CD4-positive, alpha-beta T cell treated with Interleukin-15 for 1 hour (primary cell): ENCODE results near the gene OVAAL.
"Not testable (repeated sequence)": the region's sequence is repeated elsewhere in the genome, so short reads cannot be mapped to it uniquely, and the experiment has no call there.

Experiments
- DNase-seq: peaks from one replicate; pipeline ENCODE4 v3.0.0-alpha.2; 2020

Gene OVAAL

DNA sequence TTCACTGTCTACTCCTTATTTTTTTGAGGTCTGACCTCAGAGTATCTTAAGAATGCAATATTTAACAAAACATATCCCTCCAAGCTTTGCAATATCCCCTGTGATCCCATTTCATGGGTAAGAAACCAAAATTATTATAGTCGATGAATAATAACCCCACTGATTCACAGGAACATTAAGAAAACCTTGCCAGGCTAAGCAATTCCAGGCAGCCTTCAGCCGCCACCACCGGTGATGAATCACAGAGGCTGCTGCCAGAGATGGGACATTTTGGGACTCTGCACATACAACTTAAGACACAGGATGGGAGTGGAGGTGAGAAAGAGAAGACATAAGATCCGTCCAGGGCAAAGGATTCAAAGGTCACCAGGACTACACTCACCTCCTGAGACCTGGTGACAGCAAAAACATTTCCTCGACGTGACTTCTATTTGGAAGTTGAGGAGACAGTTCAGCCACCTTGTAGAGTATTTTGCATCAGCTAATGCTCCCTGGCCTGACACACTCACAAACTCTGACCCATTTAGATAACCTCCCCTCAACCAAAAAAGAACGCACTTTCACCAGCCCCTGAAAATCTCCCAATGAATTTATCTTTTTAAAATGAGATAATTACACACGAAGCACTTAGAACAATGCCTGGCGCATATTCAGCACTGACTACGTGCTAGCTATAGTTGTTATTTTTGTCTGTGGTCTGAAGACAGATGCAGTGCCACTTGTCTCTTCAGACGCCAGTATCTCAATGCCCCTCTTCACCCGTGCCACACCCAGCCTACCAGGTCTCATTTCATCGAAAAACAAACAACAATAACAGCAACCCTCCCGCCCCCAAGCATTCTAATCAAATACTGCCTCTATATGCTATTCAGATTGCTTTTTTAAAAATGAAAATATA is 17.8 kb upstream of the OVAAL start:
- DNase-seq = no peak

DNA sequence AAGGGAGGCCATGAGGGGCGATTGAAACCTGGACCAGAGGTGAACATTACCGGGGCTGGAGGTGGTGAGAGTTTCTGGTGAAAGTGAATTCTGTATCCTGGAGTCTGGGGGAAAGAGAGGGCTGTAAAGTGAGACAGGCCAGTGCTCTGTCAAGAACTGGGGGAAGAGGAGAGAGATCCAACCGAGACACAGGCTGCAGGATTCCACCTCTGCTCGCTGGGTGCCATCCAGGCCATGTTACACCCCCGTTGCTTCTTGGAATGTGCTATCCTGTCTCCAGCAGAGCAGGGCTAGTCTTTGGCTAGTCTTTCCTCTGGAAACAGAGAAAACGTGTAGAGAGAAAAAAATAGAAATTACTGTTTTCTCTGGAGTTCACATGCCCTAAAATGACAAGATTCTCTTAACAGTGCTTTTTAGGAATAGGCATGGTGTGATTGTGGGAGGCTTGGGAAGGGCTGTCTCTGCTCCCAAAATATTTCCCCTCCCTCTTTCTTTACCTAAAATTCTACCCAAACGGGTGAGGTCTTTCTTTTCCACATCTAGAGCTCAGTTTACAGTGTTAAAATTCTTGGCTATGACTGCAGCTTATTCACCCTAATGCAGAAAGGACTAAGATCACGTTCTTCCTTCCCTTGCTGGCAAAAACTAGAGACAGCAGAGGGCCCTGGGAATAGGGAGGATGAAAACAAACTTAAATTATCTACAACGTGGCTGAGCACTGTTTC is 16.5 kb upstream of the OVAAL start:
- no peak for DNase-seq

DNA sequence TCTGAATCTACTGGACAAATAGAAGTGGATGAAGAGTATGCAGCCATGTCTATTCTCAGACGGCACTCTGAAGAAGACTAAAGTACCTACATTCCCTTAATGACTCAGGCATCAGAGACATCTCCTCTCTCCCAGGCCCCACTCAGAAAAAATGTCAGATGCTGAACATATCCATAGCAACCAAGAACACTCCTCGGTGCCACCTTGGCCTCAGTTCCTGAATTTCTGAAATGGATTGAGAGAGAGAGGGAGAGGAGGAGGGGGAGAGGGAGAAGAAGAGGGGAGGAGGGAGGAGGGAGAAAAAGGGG is 16.0 kb upstream of the OVAAL start:
- DNase-seq = no peak

DNA sequence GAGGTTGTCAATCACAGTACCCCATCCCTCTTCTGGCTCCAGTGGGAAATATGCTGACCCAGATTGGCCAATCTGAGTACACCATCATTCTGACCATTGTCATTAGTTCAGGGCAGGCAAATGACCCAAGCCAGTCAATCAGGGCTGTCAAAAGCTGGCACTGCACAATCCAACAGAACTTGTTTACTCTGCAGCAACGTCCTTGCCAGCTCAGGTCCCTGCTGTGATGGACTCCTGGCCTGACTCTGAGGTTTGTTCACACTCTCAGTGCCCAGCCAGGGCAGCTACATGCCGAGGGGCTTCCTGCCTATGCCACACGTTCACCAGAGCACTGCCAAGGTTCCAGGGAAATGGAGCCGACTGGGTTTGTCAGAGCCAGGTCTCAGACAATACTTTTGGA is 14.7 kb upstream of the OVAAL start:
- no peak for DNase-seq

DNA sequence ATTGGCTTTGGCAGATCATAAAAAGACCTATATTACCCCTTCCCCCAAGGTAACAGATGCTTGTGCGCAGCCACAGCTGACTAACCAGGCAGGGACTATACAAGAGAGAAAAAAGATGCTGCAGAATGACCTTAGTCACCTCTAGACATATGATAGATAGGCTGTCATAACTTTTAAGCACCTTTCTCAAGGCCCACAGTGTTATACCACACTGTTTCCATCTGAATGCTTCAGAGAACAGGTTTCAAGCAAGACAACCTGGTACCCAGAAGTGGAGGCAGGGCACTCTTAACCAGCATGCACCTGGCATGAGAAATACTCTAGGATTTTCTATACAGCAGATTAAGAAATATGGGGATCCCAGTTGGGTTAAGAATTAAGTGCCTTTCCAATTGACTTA is 12.8 kb upstream of the OVAAL start:
- DNase-seq = no peak

DNA sequence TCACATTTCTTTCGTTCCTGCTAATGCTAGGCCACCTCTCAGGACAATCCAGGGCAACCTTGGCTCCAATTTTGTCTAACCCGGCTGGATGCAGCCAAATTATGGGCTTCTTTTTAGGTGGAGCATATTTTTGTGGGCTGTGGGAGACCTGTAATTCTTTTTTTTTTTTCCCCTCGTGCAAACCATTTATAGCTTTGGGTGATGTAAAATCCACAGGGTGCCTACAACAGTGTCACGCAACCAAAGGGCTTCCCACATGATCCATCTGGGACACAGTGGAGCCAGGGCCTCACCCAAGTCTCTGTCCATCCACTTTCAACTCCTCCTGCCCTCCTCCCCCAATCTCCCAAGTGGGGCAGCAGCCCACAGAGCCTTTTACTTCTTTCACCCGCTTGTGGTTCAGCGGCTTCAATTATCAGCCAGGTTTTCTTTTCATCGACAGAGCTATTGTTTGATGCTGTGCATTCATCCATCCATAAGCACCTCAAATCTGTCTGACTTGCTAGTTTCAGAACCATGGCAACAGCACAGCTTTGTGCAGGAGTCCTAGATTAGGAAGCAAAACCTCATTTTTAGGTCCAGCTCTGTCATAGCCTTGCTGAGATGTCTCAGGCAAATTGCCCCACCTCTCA is 10.0 kb upstream of the OVAAL start:
- DNase-seq = no peak

DNA sequence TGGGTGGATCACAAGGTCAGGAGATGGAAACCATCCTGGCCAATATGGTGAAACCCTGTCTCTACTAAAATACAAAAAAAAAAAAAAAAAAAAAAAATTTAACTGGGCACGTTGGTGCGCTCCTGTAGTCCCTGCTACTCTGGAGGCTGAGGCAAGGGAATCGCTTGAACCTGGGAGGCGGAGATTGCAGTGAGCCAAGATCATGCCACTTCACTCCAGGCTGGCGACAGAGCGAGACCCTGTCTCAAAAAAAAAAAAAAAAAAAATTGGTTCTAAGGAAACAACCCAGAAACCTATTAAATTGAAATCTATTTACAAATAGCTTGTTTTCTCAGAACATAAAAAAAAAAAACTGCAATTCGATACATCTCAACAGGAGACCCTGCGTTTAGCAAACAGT is 9.0 kb upstream of the OVAAL start:
- not testable (repeated sequence) for DNase-seq

DNA sequence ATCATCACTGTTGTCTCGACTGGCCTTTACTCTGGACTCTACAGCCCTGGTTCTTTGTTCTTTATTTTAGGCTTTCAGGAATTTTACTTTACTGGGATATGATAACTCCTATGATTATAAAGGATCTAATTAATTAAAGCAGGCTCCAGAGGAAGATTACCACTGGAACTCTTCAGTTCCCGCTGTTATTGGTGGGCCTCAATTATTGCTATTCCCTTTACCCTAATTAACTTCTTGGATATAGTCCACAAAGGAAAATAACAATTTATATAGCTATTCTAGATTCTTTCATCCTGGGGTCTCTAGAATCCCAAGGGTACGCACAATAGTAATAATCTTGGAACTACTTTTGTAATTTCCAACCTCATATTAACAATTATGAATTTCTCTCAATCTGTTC is 8.5 kb upstream of the OVAAL start:
- no peak for DNase-seq

DNA sequence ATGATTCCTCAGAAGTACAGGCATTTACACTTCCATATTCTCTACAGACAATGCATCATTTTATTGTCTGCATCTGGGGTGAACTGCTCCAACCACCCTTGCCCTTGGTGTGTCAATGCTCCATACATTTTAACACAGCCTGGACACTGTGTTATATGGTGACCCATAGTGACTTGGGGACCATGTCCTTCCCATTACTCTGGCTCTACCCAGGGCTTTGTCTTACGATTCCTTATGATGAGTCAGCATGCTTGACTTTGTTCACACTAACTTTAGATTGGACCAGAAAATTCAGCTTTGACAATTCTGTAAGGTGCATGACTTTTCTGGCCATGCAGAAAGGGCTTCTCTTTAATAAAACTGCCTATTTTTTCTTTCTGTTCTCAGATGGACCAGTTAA is 6.8 kb upstream of the OVAAL start:
- no peak for DNase-seq

DNA sequence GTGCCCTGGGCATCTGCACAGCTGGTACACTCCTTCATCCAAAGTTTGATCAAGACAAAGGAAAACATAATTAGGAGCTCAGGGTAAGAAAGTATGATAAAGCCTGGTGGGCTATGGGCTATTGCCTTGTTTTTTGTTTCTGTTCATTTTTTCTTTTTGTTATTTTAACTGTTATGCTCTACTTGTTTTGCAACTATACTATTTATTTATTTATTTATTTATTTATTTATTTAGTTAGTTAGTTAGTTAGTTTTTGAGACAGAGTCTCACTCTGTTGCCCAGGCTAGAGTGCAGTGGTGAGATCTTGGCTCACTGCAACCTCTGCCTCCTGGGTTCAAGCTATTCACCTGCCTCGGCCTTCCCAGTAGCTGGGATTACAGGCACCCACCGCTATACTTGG is 5.7 kb upstream of the OVAAL start:
- DNase-seq = not testable (repeated sequence)

DNA sequence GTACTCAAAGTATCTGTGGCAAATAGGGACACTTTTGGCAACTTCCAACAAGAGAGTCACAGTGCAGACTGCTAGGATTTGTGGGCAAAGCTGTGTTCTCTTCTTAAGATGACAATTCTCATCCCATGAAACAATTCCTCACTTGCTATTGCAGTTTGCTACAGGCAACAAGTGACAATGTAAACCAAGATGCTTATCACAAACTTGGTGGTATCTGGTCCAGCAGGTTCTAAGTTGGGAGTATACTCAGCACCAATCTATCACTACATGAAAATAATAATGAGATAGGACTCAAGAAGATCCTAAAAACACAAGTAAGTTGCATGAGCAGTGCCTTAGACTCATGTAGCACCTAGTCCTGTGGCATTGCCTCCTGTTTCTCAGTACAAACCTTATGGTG is 3.4 kb upstream of the OVAAL start:
- no peak for DNase-seq

DNA sequence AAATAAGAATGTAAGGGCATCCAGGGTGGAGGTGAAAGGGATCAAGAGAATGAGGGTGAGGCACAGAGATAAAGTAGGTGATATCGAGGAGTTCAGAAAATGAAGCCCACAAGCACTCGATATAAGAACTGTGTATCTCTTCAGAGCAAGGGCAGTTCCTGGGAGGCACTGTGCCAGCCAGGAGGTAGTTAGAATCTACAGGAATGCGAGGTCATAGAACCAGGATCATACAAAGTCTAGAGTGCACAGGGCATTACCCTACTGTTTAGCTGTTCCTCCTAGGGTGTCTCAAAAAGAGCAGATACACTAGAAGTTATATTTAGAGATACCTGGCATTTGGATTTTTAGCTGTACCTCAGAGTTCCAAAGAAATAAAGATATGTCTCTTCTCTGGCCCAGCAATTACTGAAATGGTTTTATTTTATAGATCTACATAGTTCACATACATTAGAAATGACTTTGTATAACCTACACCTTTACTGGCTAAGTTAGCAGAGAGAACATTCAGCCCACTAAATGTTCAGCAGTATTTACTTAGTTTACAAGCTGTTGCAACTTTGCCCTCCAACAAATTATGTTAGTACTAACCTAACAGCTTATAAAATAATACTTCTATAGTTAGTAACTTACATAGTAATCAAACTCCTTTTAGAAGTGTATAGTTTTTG is 1.6 kb downstream of the OVAAL start:
- DNase-seq = no peak

DNA sequence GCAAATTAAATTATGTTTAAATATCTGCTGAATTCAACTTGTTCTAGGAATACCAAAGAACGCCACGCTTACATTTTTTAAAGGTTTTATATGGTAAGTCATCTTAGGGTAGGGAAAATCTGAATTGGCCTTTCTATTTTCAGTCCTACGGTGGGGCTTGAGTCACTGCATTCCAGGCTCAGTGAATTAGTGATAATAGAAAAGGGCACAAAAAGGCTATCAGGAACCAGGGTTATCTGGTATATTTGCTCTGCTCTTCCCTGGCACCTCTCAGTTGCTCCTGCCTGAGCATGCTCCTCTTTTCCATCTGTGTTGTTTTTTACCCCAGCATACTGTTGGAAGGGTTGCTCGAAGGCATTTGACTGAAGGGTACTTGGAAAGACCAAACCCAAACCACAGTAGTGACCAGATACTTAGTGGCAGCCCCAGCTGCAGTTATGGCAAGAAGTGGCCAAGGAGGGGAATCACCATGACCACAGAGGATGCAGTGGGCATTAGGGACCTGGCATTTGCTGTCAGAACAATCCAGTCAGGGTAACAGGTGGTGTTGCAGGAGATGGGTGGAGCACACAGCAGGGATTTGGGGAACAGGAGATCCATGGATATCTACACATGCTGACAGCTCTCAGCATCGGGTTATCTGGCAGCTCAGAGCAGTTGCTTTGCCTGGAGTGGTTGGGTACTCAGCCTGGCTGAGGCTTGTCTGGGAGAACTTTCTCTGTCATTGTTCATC is 2.3 kb downstream of the OVAAL start:
- no peak for DNase-seq

DNA sequence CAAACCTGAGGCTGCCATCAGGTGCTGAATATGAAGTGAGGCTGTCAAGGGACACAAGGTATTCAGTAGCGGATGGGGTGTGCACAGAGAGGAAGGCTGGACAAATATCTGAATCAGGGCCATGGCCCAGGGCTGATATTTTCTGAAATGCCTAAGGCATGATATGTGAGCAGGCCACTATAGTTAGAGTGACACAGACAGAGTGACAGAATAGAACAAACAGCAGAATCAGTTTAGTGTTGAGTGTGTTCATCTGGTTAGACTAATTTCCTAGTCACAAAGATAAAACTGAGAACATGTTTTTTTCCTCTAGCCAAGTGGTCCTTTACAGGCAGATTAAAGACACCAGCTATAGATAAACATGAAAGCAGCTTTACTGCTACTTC is 3.9 kb downstream of the OVAAL start:
- DNase-seq = no peak

DNA sequence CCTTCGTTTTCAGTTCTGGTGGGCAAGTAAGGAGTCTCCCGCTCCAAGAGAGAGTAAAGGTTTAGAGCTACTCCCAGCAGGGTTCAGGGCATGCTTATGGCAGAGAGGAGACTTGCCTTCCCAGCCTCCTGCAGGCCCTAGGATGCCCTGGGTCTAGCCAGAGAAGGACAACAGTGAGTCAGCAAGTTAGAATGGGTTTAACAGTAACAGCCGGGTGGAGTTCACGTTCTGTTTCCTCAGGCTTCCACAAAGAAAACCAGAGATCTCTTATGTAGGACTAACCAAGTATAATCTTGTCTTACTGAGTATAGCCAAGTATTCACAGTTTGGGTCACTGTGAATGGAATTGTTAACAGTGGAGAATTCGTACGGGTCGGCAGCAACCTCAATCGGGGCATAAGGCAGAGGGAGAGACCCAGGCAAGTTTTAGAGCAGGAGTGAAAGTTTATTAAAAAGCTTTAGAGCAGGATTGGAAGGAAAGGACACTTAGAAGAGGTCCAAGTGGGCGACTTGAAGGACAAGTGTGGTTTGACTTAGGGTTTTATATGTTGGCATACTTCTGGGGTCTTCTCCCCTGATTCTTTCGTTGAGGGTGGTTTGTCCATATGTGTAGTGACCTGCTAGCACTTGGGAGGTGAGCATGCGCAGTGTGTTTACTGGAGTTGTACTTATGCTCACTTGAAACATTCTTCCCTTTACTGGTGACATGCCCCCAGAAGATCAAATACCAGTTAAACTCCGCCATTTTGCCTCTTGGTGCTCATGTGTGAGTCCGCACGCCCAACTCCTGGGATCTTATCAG is 4.5 kb downstream of the OVAAL start:
- DNase-seq = no peak

DNA sequence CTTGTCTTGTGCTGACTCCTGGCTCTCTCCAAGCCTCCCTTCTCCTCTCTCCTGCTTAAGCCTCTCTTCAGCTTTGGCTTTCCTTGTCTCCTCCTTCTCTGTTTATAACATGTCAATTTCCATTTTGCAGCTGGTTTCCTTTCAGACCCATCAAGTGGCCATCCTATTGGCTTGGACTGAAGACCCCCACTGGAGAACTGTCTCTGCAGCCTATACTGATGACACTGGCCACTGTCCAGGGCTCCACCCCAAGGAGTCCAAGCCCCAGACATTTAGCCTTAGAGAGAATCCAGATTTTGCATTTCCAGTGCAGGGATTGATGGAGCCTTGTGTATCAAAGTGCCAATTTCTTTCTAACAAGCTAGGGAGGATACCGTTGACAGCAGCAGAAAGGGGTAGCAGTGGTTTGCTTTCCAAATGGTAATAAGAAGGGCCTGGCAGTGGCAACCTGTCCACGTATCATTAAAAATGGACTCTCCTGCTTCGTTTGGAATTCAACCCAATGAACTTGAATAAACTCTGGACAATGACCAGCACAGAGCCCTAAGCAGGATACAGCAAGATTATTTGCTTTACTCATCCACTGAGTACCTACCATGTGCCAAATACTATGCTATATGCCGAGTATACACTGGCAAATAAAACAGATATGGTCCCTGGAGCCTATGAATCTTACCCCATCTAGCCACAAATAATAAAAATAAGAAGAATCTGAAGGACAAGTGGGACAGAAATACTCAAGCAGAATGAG is 6.5 kb downstream of the OVAAL start:
- no peak for DNase-seq

DNA sequence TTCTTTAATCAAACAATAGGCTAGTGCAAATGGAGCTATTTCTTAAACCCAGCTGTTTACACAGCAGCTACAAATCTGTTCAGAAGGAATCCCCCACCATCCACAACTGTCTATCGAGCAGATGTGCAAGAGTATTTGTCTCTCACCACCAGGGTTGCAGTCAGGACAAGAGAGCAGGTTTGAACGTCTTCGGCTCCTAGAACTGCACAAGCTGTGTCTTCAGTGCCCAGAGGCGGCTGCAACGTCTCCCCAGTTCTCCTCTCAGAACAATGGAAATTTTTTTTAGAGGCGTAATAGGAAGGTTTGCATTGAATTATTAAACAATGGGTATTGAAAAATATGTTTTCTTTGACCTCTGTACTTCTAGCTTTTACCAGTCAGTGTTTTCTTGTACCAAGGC is 7.3 kb downstream of the OVAAL start:
- DNase-seq = no peak

DNA sequence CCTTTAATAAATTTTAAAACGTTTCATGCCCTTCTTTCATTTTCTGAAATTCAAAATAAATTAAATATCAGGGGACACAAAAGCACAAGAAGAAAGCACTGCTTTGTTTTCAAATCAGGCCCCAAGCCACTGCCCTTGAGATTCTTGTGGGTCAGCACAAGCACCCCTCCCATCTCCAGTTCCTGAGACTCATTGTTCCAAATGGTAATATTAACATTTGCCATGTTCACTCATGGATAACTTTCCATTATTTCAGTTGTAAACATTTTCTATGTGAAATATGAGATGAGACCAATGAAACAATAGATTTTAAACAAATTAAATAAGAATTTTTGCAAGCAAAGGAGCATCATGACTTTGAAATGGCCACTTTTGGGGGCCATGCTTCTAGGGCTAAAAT is 7.7 kb downstream of the OVAAL start:
- DNase-seq = no peak

DNA sequence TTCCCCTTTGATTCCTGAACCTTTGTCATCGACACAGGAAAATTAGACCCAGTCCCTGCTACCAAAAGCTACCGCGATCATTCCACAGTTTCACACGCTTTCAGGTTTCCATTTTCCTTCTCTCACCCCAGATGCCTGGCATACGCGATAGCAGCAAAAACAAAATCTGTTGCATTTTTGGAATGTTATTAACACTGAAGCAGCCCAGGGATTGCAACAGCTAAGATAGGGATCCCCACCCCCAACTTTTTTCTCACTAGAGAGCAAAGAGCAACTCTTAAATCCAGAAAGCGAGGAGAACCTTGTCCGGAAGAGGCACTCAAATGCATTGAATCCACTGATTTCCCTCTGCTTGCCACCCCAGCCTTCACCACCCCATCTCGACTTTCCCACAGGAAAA is 8.9 kb downstream of the OVAAL start:
- DNase-seq = no peak

DNA sequence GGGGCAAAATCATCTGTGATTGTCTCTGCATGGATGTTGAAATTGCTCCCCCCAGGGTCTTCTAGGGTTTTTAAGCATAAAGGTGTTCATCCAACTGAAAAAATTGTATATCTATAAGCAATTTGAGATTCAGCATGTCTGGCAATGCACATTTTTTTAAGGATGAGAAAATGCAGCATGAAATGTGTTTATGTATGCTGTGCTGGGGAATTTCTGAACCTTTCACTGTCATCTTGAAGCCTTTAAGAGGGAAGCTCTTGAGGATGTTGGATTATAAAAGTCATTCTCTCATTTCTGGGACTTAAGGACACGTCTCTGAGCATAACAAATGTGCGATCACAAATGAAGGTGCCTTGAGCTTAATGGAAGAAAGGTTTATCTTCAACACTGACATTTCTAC is 9.4 kb downstream of the OVAAL start:
- no peak for DNase-seq
